ENCODE data around the gene USP22.

Gene USP22

DNA sequence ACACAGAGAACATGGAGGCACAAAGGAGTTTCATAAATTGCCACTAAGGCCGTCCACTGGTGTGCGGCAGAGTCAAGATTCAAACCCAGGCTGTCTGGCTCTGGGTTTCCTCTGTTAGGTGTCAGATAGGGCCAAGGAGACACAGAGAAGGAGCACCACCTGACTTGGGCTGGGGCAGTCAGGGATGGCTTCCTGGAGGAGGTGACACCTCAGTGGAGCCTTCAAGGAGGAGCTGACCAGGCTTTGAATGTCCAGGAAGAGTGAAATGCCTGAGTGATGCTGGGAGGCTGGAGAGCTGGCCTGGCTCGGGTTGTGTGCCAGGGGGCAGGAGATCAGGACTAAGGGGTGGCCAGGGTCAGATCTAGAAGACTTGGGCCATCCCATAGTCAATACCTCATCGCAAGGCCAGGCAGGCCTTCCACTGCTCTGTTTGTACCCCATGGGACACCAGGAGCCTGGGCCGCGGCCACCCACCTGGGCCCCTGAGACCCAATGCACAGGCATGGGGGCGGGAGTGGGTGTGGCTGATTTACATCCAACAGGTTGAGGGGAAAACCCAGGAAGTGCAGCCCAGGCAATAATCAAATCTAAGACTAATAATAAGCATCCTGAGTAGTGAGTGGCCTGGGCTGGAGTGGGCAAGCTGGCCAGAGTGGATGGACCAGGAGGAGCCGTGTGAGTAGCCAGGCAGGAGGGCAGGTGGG, 73.7 kb downstream of the USP22 start:
- Mint-ChIP-seq H3K4me3 (no peak overlapping the region), H3K27ac (no peak overlapping the region), H3K9me3 (no peaks in the 10 kb centered on the region), H3K36me3 (no peaks in the 10 kb centered on the region), H3K4me1 (no peaks in the 10 kb centered on the region), H3K27me3 (peaks cover 33% of the 10 kb centered on the region)
- no peak for DNase-seq
- CTCF ChIA-PET: no interaction called here

- Mint-ChIP-seq H3K27ac (no peak overlapping the region), H3K27me3 (peaks cover 44% of the 10 kb centered on the region), H3K36me3 (no peaks in the 10 kb centered on the region), H3K4me1 (no peaks in the 10 kb centered on the region), H3K9me3 (no peaks in the 10 kb centered on the region), H3K4me3 (no peak overlapping the region)
- CTCF ChIA-PET: no interaction called here
- no peak for DNase-seq
Observed at GRCh38 chr17:20967776-20968175, 75.0 kb downstream of the USP22 start.

GRCh38 chr17:20966870-20967269, 75.9 kb downstream of the USP22 start:
- DNase-seq: no peak

GRCh38 chr17:20965492-20965891, 77.3 kb downstream of the USP22 start:
- H3K4me1 Mint-ChIP-seq: no peaks in the 10 kb centered on the region
- DNase-seq: no peak
- H3K4me3 Mint-ChIP-seq: no peak overlapping the region
- peaks cover 38% of the 10 kb centered on the region for H3K27me3 Mint-ChIP-seq
- H3K27ac Mint-ChIP-seq: no peak overlapping the region
- H3K9me3 Mint-ChIP-seq: no peaks in the 10 kb centered on the region
- CTCF ChIA-PET: no interaction called here
- H3K36me3 Mint-ChIP-seq: no peaks in the 10 kb centered on the region

More at GRCh38 chr17:20966870-20967269, 75.9 kb downstream of the USP22 start:
- H3K27me3 Mint-ChIP-seq: peaks cover 45% of the 10 kb centered on the region
- H3K27ac Mint-ChIP-seq: no peak overlapping the region
- H3K4me3 Mint-ChIP-seq: no peak overlapping the region
- no peaks in the 10 kb centered on the region for H3K9me3 Mint-ChIP-seq
- no peaks in the 10 kb centered on the region for H3K4me1 Mint-ChIP-seq
- CTCF ChIA-PET: no interaction called here
- no peaks in the 10 kb centered on the region for H3K36me3 Mint-ChIP-seq

DNA sequence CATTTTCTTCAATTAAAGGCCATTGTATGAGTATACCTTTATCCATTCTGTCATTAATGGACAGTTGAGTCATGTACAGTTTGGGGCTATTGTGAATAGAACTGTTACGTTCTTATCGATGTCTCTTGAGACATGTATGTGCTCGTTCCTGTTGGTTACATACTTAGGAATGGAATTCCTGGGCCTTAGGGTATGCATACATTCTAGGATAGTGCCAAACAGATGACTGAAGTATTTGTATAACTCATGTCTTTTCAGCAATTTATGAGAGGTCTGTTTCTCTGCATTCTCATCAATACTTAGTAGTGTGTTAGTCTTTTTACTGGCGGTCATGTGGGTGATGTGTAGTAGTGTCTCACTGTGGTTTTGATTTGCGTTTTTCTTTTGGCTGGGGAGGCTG, 81.2 kb downstream of the USP22 start:
- CTCF ChIA-PET: no interaction called here
- Mint-ChIP-seq H3K27me3 (peaks cover 37% of the 10 kb centered on the region), H3K27ac (no peak overlapping the region), H3K9me3 (no peaks in the 10 kb centered on the region), H3K36me3 (no peaks in the 10 kb centered on the region), H3K4me1 (no peaks in the 10 kb centered on the region), H3K4me3 (no peak overlapping the region)
- DNase-seq: no peak

GRCh38 chr17:20960871-20961270, 81.9 kb downstream of the USP22 start:
- CTCF ChIA-PET: no interaction called here
- Mint-ChIP-seq H3K27ac (no peak overlapping the region), H3K36me3 (no peaks in the 10 kb centered on the region), H3K9me3 (no peaks in the 10 kb centered on the region), H3K27me3 (peaks cover 37% of the 10 kb centered on the region), H3K4me3 (no peak overlapping the region), H3K4me1 (no peaks in the 10 kb centered on the region)
- no peak for DNase-seq

DNA sequence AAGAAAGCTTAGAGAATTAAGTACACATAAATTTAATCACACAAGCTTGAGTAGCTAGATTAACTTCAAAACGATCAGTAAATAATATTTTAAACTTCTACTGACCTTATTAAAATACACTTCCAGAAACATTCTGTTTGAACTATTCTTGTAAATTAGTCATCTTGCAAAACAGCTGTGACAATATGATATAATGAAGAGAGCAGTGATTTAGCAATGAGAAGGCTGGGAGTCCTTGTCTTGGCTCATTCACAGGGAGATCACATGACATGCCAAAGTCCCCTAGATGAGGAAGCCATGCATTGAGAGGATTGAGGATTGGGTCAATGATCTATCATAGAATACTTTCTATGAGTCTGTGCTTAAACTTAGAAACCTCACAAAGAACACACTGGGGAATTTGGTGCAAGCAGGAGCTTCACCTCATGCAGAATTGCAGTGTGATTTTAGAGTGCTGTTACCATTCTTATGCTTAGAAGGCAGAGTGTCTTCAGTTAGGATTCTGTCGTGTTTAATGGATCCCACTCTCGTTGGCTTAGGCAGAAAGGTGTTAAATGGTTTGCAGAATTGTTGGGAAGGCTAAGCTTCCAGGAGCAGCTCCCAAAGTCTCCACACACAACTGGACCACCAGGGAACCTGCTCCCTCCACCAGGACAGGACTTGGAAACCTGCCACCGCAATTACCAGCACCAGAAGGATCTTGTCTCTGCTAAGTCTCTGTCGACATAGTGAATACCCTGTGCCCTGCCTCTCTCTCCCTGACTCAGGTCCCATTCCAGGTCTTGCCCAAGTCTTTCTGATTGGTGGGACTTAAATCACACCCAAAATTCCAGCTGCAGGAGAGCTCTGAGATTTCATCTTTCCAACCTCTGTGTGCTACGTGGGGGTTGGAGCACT, 87.1 kb downstream of the USP22 start:
- H3K27ac Mint-ChIP-seq: no peak overlapping the region
- H3K27me3 Mint-ChIP-seq: peaks cover 38% of the 10 kb centered on the region
- H3K36me3 Mint-ChIP-seq: no peaks in the 10 kb centered on the region
- no peaks in the 10 kb centered on the region for H3K4me1 Mint-ChIP-seq
- no peak overlapping the region for H3K4me3 Mint-ChIP-seq
- CTCF ChIA-PET: no interaction called here
- H3K9me3 Mint-ChIP-seq: no peaks in the 10 kb centered on the region
- no peak for DNase-seq

GRCh38 chr17:20954794-20955193, 88.0 kb downstream of the USP22 start:
- H3K4me1 Mint-ChIP-seq: no peaks in the 10 kb centered on the region
- H3K9me3 Mint-ChIP-seq: no peaks in the 10 kb centered on the region
- H3K36me3 Mint-ChIP-seq: no peaks in the 10 kb centered on the region
- no peak for DNase-seq
- H3K27me3 Mint-ChIP-seq: peaks cover 41% of the 10 kb centered on the region
- H3K27ac Mint-ChIP-seq: no peak overlapping the region
- H3K4me3 Mint-ChIP-seq: no peak overlapping the region
- CTCF ChIA-PET: no interaction called here

DNA sequence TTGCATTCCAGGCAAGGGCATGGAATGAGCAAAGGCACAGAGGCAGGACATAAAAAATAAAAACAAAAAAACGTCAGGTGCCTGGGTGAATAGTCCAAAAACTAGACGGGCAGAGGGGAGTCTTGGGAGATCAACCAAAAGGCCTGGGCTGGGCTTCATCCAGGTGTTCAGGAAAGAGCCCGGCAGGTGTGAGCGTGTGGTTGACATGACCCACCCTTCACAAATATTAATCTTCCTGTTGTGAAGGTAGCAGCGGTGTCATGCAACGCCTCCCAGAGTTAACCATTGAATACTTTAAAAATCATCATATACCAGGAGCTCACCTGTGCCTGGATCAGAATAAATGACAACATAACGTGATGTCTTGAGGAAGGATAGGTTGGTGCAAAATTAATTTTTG, 90.6 kb downstream of the USP22 start:
- CTCF ChIA-PET: no interaction called here
- peaks cover 38% of the 10 kb centered on the region for H3K27me3 Mint-ChIP-seq
- H3K4me3 Mint-ChIP-seq: no peak overlapping the region
- DNase-seq: no peak
- no peak overlapping the region for H3K27ac Mint-ChIP-seq
- H3K9me3 Mint-ChIP-seq: no peaks in the 10 kb centered on the region
- H3K4me1 Mint-ChIP-seq: no peaks in the 10 kb centered on the region
- H3K36me3 Mint-ChIP-seq: no peaks in the 10 kb centered on the region
